SK-N-SH treated with all-trans-retinoic acid at 6 μM for 48 hours (cell line): ENCODE results near the gene ADI1.
A peak's percentile ranks its signal among the peaks of the same experiment; 100 is the strongest.

Experiments
- ATAC-seq: fragments of 200-7000 bp; cut with Tn5 transposase; 3 replicates; pipeline ENCODE4 v1.9.1; 2020; ENCODE audit warnings: mild to moderate bottlenecking, moderate library complexity
- ARNTL ChIP-seq: fragments of 450-650 bp; formaldehyde crosslinking; IDR thresholded peaks from 2 replicates; pipeline ENCODE4 v1.5.0; 2020; ENCODE audit warnings: low read depth, mild to moderate bottlenecking, moderate library complexity, borderline replicate concordance
- BACH2 ChIP-seq: fragments of 250-450 bp; sonication (Bioruptor Pico); IDR thresholded peaks from 2 replicates; pipeline ENCODE4 v1.9.0; 2021; ENCODE audit warnings: mild to moderate bottlenecking, borderline replicate concordance
- CSDC2 ChIP-seq: fragments of 250-450 bp; sonication (Bioruptor Pico); IDR thresholded peaks from 2 replicates; pipeline ENCODE4 v1.5.0; 2020; ENCODE audit warnings: mild to moderate bottlenecking, moderate library complexity
- ESRRG ChIP-seq: fragments of 250-450 bp; sonication (Bioruptor Pico); IDR thresholded peaks from 2 replicates; pipeline ENCODE4 v1.6.1; 2021; ENCODE audit warnings: mild to moderate bottlenecking
- GLIS3 ChIP-seq: fragments of 250-450 bp; sonication (Bioruptor Pico); IDR thresholded peaks from 2 replicates; pipeline ENCODE4 v1.5.0; 2020; ENCODE audit warnings: mild to moderate bottlenecking, moderate library complexity
- ISL1 ChIP-seq: fragments of 250-450 bp; sonication (Bioruptor Pico); IDR thresholded peaks from 2 replicates; pipeline ENCODE4 v2.1.2; 2022; ENCODE audit warnings: mild to moderate bottlenecking, moderate library complexity
- PPARA ChIP-seq: fragments of 250-450 bp; sonication (Bioruptor Pico); IDR thresholded peaks from 2 replicates; pipeline ENCODE4 v1.5.0; 2020; ENCODE audit warnings: mild to moderate bottlenecking, borderline replicate concordance
- RARB ChIP-seq: fragments of 250-450 bp; sonication (Bioruptor Pico); IDR thresholded peaks from 2 replicates; pipeline ENCODE4 v1.8.0; 2021; ENCODE audit warnings: mild to moderate bottlenecking, moderate library complexity
- SNAI2 ChIP-seq: fragments of 250-450 bp; sonication (Bioruptor Pico); IDR thresholded peaks from 2 replicates; pipeline ENCODE4 v1.5.0; 2020; ENCODE audit warnings: mild to moderate bottlenecking, moderate library complexity
- TCF4 ChIP-seq: fragments of 250-450 bp; sonication (Bioruptor Pico); IDR thresholded peaks from 2 replicates; pipeline ENCODE4 v1.8.0; 2021; ENCODE audit warnings: mild to moderate bottlenecking, moderate library complexity, borderline replicate concordance
- ZC3H10 ChIP-seq: fragments of 250-450 bp; sonication (Bioruptor Pico); IDR thresholded peaks from 2 replicates; pipeline ENCODE4 v1.5.1; 2021; ENCODE audit warnings: mild to moderate bottlenecking, moderate library complexity
- ZFP3 ChIP-seq: fragments of 250-450 bp; sonication (Bioruptor Pico); IDR thresholded peaks from 2 replicates; pipeline ENCODE4 v1.5.0; 2020; ENCODE audit warnings: mild to moderate bottlenecking, moderate library complexity
- ZFP30 ChIP-seq: fragments of 450-650 bp; formaldehyde crosslinking; IDR thresholded peaks from 2 replicates; pipeline ENCODE4 v1.5.0; 2022; ENCODE audit warnings: mild to moderate bottlenecking, moderate library complexity
- ZNF565 ChIP-seq: fragments of 450-650 bp; formaldehyde crosslinking; conservative IDR thresholded peaks from 2 replicates; pipeline ENCODE4 v1.5.0; 2020; ENCODE audit warnings: low read depth, mild to moderate bottlenecking, moderate library complexity
- ZNF70 ChIP-seq: fragments of 450-650 bp; formaldehyde crosslinking; IDR thresholded peaks from 2 replicates; pipeline ENCODE4 v1.5.0; 2020; ENCODE audit warnings: mild to moderate bottlenecking, moderate library complexity
- ZNF8 ChIP-seq: fragments of 450-650 bp; formaldehyde crosslinking; IDR thresholded peaks from 2 replicates; pipeline ENCODE4 v1.5.0; 2020; ENCODE audit warnings: mild to moderate bottlenecking, moderate library complexity
- TF ChIP-seq, protein P1 (sequence below): fragments of 250-450 bp; sonication (Bioruptor Pico); IDR thresholded peaks from 2 replicates; pipeline ENCODE4 v1.5.1; 2021; ENCODE audit warnings: mild to moderate bottlenecking, moderate library complexity
- TF ChIP-seq, protein P2 (sequence below): fragments of 250-450 bp; sonication (Bioruptor Pico); IDR thresholded peaks from 2 replicates; pipeline ENCODE4 v1.5.0; 2020; ENCODE audit warnings: mild to moderate bottlenecking, moderate library complexity
- TF ChIP-seq, protein P3 (sequence below): fragments of 250-450 bp; sonication (Bioruptor Pico); IDR thresholded peaks from 2 replicates; pipeline ENCODE4 v1.5.1; 2020; ENCODE audit warnings: low read depth, mild to moderate bottlenecking, moderate library complexity

Gene ADI1

DNA sequence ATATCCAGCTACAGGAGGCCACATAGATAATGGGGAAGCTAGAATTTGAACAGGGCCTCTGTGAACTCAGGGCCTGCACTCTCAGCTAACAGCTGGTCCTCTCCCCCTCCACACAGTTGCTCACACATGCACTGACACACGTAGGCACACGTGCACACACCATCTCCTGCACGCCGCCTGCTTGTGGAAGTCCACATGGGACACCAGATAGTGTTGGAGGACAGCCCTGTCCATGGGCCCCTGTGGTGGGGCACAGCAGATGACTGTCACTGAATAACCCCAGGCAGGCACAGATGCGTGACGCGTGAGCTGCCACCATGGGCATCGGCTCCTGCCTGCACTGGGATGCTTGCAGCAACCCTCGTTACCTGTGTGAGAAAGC is 52.9 kb downstream of the ADI1 start:
- ATAC-seq, result no peak
- TF ChIP-seq SNAI2, result no peak
- no peak for TF ChIP-seq ZFP30 (CRISPR knock-in tag)
- TF ChIP-seq, protein P1, sequence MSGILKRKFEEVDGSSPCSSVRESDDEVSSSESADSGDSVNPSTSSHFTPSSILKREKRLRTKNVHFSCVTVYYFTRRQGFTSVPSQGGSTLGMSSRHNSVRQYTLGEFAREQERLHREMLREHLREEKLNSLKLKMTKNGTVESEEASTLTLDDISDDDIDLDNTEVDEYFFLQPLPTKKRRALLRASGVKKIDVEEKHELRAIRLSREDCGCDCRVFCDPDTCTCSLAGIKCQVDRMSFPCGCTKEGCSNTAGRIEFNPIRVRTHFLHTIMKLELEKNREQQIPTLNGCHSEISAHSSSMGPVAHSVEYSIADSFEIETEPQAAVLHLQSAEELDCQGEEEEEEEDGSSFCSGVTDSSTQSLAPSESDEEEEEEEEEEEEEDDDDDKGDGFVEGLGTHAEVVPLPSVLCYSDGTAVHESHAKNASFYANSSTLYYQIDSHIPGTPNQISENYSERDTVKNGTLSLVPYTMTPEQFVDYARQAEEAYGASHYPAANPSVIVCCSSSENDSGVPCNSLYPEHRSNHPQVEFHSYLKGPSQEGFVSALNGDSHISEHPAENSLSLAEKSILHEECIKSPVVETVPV, result no peak
- TF ChIP-seq, all 23 proteins: peak for 0

DNA sequence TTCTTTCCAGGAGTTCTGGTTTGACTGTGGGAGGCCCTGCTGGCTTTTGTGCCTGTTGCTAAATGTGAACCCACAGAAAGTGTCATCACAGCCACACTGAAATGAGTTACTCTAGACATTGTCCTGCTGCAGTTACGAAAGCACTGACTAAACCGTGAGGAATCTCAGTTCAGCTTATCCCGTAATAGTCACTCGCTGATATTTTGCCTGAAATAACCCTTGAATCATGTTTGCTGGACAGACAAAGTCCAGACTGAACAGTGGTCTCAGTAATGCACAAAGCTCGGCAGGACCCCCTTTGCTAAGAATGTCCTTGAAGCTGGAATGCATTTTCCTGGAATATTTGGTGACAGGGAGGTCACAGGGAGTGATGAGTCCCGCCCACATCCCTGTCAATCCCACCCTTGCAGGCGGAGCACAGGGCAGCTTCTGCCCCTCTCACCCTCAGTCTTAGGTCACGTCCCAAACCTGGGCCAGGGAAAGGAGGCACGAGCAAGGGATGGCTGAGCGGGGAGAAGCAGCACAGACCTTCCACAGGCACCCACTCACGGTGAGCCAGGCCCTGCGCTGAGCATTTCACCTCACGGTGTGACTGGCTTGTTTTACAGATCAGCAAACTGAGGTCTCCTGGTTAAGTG is 53.4 kb downstream of the ADI1 start:
- 0 out of 2 replicates have a peak, but pooled peaks have one; percentile 20 for TF ChIP-seq CSDC2 (CRISPR knock-in tag)
- TF ChIP-seq, protein P2, sequence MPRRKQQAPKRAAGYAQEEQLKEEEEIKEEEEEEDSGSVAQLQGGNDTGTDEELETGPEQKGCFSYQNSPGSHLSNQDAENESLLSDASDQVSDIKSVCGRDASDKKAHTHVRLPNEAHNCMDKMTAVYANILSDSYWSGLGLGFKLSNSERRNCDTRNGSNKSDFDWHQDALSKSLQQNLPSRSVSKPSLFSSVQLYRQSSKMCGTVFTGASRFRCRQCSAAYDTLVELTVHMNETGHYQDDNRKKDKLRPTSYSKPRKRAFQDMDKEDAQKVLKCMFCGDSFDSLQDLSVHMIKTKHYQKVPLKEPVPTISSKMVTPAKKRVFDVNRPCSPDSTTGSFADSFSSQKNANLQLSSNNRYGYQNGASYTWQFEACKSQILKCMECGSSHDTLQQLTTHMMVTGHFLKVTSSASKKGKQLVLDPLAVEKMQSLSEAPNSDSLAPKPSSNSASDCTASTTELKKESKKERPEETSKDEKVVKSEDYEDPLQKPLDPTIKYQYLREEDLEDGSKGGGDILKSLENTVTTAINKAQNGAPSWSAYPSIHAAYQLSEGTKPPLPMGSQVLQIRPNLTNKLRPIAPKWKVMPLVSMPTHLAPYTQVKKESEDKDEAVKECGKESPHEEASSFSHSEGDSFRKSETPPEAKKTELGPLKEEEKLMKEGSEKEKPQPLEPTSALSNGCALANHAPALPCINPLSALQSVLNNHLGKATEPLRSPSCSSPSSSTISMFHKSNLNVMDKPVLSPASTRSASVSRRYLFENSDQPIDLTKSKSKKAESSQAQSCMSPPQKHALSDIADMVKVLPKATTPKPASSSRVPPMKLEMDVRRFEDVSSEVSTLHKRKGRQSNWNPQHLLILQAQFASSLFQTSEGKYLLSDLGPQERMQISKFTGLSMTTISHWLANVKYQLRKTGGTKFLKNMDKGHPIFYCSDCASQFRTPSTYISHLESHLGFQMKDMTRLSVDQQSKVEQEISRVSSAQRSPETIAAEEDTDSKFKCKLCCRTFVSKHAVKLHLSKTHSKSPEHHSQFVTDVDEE (CRISPR knock-in tag), result no peak
- TF ChIP-seq ISL1 (CRISPR knock-in tag), result 0 out of 2 replicates have a peak, but pooled peaks have one; percentile 39
- TF ChIP-seq SNAI2, result 0 out of 2 replicates have a peak, but pooled peaks have one; percentile 3
- TF ChIP-seq, all 23 proteins: peak for 3
- peak; percentile 80 for ATAC-seq

DNA sequence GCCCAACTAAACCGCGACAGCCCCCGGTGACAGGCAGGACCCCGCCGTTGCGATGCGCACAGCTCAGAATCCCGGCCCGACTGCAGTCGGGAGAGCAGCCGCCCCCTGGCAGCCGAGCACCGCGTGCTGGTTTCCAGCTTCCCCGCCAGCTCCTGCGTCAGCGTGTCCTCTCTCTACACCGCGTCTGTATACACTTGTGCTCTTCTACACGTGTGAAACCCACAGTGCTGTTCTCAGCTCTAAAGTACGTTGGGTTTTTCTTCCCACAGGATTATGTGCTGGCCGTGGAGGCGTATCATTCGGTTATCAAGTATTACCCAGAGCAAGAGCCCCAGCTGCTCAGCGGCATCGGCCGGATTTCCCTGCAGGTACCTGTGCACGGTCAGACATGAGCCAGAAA is 54.0 kb downstream of the ADI1 start:
- TF ChIP-seq TCF4 (no peak), ZFP30 (CRISPR knock-in tag) (no peak), RARB (CRISPR knock-in tag) (no peak), SNAI2 (no peak), CSDC2 (CRISPR knock-in tag) (no peak), ZFP3 (CRISPR knock-in tag) (no peak), ZC3H10 (CRISPR knock-in tag) (no peak)
- TF ChIP-seq, protein P1, result no peak
- ATAC-seq, result peak; percentile 1; the same call in 2 of the 3 replicates

DNA sequence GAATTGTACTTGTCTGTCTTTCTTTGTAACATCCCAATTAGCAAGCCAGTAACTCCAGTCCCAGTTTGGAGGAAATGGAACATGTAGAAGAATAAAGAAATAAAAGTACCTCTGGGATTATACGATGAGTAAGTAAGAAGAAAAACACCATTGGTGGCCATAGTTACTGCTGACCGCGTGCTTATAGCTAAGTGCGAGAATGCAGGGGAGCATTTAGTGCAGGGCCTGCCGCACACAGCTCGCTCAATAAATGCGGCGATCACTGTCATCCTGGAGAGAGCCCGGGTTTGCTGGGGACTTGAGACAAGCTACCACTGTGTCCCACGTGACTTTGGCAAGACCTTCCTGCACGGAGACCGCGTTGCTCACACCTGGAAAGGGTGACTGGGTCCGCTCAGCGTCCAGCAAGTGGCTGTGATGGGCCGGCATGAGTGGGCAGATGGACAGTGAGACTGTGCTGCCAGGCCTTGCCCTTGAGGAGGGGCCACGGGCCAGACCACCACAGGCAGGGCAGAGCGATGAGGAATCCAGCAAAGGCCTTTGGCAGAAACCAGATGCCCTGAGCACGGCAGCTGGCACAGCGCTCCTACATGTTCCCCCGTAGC is 54.8 kb downstream of the ADI1 start:
- no peak for ATAC-seq
- TF ChIP-seq, protein P3, sequence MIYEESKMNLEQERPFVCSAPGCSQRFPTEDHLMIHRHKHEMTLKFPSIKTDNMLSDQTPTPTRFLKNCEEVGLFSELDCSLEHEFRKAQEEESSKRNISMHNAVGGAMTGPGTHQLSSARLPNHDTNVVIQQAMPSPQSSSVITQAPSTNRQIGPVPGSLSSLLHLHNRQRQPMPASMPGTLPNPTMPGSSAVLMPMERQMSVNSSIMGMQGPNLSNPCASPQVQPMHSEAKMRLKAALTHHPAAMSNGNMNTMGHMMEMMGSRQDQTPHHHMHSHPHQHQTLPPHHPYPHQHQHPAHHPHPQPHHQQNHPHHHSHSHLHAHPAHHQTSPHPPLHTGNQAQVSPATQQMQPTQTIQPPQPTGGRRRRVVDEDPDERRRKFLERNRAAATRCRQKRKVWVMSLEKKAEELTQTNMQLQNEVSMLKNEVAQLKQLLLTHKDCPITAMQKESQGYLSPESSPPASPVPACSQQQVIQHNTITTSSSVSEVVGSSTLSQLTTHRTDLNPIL (CRISPR knock-in tag), result no peak
- no peak for TF ChIP-seq PPARA (CRISPR knock-in tag)
- TF ChIP-seq TCF4, result no peak
- no peak for TF ChIP-seq RARB (CRISPR knock-in tag)
- no peak for TF ChIP-seq ZNF8 (CRISPR knock-in tag)
- no peak for TF ChIP-seq ZC3H10 (CRISPR knock-in tag)
- TF ChIP-seq BACH2, result no peak
- TF ChIP-seq, protein P1, result no peak
- no peak for TF ChIP-seq ZNF70
- TF ChIP-seq ESRRG, result no peak
- no peak for TF ChIP-seq SNAI2
- TF ChIP-seq ISL1 (CRISPR knock-in tag), result no peak
- no peak for TF ChIP-seq CSDC2 (CRISPR knock-in tag)
- no peak for TF ChIP-seq ZFP30 (CRISPR knock-in tag)
- no peak for TF ChIP-seq GLIS3 (CRISPR knock-in tag)

DNA sequence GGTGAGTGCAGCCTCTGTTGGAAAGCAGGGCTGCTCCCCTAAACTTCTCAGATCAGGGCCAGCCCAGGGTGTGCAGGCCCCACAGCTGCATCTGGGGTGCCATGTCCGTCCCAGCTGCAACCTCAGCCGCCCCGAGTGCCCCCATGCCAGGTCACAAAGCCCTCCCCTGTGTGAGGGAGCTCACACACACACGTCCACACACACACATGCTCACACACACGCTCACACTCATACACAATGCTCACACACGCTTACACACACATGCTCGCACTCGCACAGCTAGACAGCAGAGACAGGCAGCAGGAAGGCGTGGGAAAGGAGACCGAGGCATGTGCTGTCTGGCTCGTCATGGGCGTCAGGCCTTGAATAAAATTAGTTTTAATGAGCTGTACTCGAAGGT is 55.4 kb downstream of the ADI1 start:
- ATAC-seq, result no peak
- TF ChIP-seq ZNF8 (CRISPR knock-in tag) (no peak), ZC3H10 (CRISPR knock-in tag) (no peak), ESRRG (no peak), ARNTL (no peak), SNAI2 (no peak), BACH2 (no peak), CSDC2 (CRISPR knock-in tag) (no peak), TCF4 (no peak), ZNF565 (CRISPR knock-in tag) (no peak), GLIS3 (CRISPR knock-in tag) (no peak), ZFP3 (CRISPR knock-in tag) (no peak)
- TF ChIP-seq, protein P3 (CRISPR knock-in tag), result no peak
- TF ChIP-seq, protein P1, result no peak
